AG10803 (cell line): ENCODE measurements around the gene SMPDL3A.

Experiments used
- DNase-seq: peaks from one replicate; pipeline ENCODE4 v3.0.0; 2010; ENCODE audit warnings: low read depth
- H3K4me3 ChIP-seq: 2 replicates; pipeline ENCODE4 v1.5.1; 2011; ENCODE audit warnings: mild to moderate bottlenecking, low read length, control low read depth
- TF ChIP-seq, protein P1 (sequence below): conservative IDR thresholded peaks from 2 replicates; pipeline ENCODE4 v1.5.1; 2011; ENCODE audit warnings: mild to moderate bottlenecking, low read length, control low read depth, inconsistent platforms

Gene SMPDL3A

DNA sequence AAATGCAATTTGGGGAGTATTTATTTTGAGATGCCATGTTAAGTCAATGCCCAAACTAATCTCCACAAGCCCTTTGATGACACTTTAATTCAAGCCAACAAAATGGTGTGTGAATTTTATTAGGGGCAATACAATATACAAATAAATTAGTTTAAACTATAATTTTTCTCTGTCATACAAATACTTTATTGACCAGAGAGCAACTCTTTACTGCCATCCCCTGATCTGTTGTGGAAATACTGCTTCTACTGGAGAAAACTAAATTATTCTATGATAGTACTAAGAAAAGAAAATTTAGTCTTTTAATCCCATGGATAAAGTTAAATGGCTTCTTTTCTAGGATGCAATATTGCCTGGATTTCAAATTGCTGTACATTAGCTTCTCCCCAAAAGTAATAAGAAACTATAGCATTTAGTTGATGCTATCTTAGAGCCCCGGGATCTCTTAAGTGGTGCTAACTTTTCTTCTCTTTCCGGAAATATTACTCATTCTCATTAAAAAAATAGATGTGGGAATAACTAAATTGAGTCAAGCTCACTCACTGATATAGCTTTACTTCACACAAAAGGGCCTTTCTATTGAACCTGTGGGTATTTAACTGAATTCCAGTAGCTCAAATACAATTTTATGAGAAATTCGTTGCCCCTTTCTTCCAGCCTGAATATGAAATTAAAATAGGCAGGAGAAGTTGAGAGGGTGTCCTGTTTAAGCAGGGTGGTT is 49.2 kb downstream of the SMPDL3A start:
- peak; percentile 9 for DNase-seq
- no peak overlapping the region for H3K4me3 ChIP-seq
- TF ChIP-seq, protein P1, sequence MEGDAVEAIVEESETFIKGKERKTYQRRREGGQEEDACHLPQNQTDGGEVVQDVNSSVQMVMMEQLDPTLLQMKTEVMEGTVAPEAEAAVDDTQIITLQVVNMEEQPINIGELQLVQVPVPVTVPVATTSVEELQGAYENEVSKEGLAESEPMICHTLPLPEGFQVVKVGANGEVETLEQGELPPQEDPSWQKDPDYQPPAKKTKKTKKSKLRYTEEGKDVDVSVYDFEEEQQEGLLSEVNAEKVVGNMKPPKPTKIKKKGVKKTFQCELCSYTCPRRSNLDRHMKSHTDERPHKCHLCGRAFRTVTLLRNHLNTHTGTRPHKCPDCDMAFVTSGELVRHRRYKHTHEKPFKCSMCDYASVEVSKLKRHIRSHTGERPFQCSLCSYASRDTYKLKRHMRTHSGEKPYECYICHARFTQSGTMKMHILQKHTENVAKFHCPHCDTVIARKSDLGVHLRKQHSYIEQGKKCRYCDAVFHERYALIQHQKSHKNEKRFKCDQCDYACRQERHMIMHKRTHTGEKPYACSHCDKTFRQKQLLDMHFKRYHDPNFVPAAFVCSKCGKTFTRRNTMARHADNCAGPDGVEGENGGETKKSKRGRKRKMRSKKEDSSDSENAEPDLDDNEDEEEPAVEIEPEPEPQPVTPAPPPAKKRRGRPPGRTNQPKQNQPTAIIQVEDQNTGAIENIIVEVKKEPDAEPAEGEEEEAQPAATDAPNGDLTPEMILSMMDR = peak; percentile 64

DNA sequence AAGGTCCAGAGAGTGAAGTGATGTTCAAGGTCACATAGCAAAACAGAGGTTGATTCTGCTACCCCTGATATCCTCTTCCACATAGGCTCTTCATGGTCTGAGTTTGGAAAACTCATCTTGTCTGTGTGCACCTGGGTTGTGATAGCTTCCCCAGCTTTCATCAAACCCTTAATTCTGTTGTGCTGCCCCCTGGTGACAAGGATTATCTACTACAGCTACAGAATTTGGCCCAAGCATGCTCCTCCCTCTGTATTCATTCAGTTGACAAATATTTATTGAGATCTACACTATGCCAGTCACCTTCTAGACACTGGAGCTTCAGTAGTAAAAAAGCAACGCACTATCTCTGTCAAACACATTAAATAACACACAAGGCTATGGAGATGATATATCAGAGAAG is 50.4 kb downstream of the SMPDL3A start:
- TF ChIP-seq, protein P1 = peak; percentile 80
- no peak overlapping the region for H3K4me3 ChIP-seq
- peak; percentile 51 for DNase-seq

GRCh38 chr6:122839906-122840305 is 50.8 kb downstream of the SMPDL3A start:
- H3K4me3 ChIP-seq = no peak overlapping the region
- TF ChIP-seq, protein P1 = no peak
- no peak for DNase-seq

DNA sequence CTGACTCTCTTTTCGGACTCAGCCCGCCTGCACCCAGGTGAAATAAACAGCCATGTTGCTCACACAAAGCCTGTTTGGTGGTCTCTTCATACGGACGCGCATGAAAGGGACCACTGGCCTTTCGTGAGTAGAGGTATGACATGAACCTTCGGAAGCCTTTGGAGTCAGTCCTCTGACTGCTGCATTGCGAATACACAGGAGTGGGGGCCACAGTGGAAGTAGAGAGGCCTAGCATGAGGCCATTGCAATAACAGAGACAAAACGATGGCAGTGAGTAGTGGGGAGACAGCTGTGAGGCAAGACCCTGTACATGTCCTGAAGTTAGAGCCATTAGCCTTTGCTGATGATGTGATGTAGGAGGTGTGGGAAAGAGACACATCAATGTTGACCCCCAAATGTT is 56.4 kb downstream of the SMPDL3A start:
- no peak for DNase-seq
- TF ChIP-seq, protein P1 = no peak
- no peak overlapping the region for H3K4me3 ChIP-seq

DNA sequence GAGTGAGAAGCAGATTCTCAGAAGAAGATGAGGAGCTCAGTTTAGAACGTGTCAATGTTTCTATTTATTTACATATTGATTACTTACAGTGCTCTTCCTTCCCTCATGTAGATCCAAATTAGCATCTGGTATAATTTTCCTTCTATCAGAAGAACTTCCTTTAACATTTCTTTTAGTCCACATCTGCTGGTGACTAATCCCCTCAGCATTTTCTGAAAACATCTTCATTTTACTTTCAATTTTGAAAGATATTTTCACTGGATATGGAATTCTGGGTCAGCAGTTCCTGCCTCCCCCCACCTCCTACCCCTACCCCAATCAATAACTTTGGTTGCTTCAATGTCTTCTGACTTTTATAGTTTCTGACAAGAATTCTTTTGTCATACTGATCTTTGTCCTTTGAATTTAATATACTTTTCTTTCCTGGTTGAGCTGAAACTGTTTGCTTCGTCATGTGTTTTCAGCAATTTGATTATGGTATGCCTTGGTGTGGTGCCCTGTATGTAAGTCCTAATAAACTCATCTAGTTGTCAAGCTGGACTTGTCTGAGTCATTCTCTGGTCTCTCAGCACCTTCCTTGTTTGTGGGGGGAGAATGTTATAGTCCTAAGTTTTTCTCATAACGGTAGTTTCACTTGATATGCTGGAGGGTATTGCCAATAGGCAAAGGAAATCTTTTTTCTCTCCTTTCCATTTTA is 57.0 kb downstream of the SMPDL3A start:
- TF ChIP-seq, protein P1 = no peak
- peak; percentile 67 for DNase-seq
- H3K4me3 ChIP-seq = peak overlapping the region; percentile 50

- no peak for DNase-seq
- TF ChIP-seq, protein P1 = no peak
- H3K4me3 ChIP-seq = no peak overlapping the region
Observed at GRCh38 chr6:122853259-122853995, 64.4 kb downstream of the SMPDL3A start.
